Suprapubic skin (tissue), 3 donors: ENCODE results near the gene GABRB3.

Experiments
- POLR2AphosphoS5 ChIP-seq, 3 donors: sonication (generic); formaldehyde crosslinking; IDR thresholded peaks; one replicate each; pipeline ENCODE4 v1.6.1; 2017; ENCODE audit warnings: antibody characterized with exemption in 3 of 3
- TF ChIP-seq, protein P1 (sequence below), 2 donors: fragments of 200-600 bp in 1 of 2; fragments of 450-650 bp in 1 of 2; sonication (generic) in 1 of 2; IDR thresholded peaks; one replicate each; pipeline ENCODE4 v1.5.1; 2016 to 2019; ENCODE audit warnings: antibody characterized with exemption in 2 of 2, mild to moderate bottlenecking in 1 of 2, moderate library complexity in 1 of 2

- TF ChIP-seq, protein P1, sequence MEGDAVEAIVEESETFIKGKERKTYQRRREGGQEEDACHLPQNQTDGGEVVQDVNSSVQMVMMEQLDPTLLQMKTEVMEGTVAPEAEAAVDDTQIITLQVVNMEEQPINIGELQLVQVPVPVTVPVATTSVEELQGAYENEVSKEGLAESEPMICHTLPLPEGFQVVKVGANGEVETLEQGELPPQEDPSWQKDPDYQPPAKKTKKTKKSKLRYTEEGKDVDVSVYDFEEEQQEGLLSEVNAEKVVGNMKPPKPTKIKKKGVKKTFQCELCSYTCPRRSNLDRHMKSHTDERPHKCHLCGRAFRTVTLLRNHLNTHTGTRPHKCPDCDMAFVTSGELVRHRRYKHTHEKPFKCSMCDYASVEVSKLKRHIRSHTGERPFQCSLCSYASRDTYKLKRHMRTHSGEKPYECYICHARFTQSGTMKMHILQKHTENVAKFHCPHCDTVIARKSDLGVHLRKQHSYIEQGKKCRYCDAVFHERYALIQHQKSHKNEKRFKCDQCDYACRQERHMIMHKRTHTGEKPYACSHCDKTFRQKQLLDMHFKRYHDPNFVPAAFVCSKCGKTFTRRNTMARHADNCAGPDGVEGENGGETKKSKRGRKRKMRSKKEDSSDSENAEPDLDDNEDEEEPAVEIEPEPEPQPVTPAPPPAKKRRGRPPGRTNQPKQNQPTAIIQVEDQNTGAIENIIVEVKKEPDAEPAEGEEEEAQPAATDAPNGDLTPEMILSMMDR (IDR thresholded peaks at IDR 0.05), result no peak
- TF ChIP-seq POLR2AphosphoS5 (IDR thresholded peaks at IDR 0.05), result no peak
Observed at GRCh38 chr15:26620528-26621458, 152.1 kb downstream of the GABRB3 start.
